HG02642 (cell line): ENCODE measurements around the gene TXNL4B.

Experiments
- ATAC-seq: cut with Tn5 transposase; IDR thresholded peaks from one replicate; pipeline ENCODE4 v1.9.1; 2021; ENCODE audit warnings: mild to moderate bottlenecking; ENCODE audit not compliant: unreplicated experiment, poor library complexity

TXNL4B gene

GRCh38 chr16:72112906-72113615 lies 19.6 kb upstream of the TXNL4B start:
- no peak for ATAC-seq

- no peak for ATAC-seq
These were observed 19.0 kb upstream of the TXNL4B start for GRCh38 chr16:72112452-72112792.

GRCh38 chr16:72111657-72112451 lies 18.4 kb upstream of the TXNL4B start:
- no peak for ATAC-seq

GRCh38 chr16:72110662-72111615 lies 17.5 kb upstream of the TXNL4B start:
- ATAC-seq = no peak

GRCh38 chr16:72109966-72110530 lies 16.6 kb upstream of the TXNL4B start:
- ATAC-seq = no peak

- ATAC-seq = no peak
These were observed 15.9 kb upstream of the TXNL4B start for GRCh38 chr16:72109300-72109699.

GRCh38 chr16:72108353-72109102 lies 15.1 kb upstream of the TXNL4B start:
- ATAC-seq = no peak

GRCh38 chr16:72107371-72107770 lies 14.0 kb upstream of the TXNL4B start:
- no peak for ATAC-seq

GRCh38 chr16:72105978-72106377 lies 12.6 kb upstream of the TXNL4B start:
- ATAC-seq = no peak

GRCh38 chr16:72104905-72105304 lies 11.5 kb upstream of the TXNL4B start:
- ATAC-seq = no peak

- ATAC-seq = no peak
These were observed 7.8 kb upstream of the TXNL4B start for GRCh38 chr16:72101195-72101594.

GRCh38 chr16:72099377-72099818 lies 6.0 kb upstream of the TXNL4B start:
- peak; percentile 85 for ATAC-seq

GRCh38 chr16:72098936-72099335 lies 5.5 kb upstream of the TXNL4B start:
- no peak for ATAC-seq

- no peak for ATAC-seq
These were observed 818 bp upstream of the TXNL4B start for GRCh38 chr16:72094266-72094610.

- no peak for ATAC-seq
These were observed 480 bp downstream of the TXNL4B start for GRCh38 chr16:72092832-72093447.

- no peak for ATAC-seq
These were observed 2.2 kb downstream of the TXNL4B start for GRCh38 chr16:72091217-72091616.

GRCh38 chr16:72085002-72085401 lies 8.4 kb downstream of the TXNL4B start:
- ATAC-seq = no peak

GRCh38 chr16:72084445-72084844 lies 9.0 kb downstream of the TXNL4B start:
- ATAC-seq = no peak

- ATAC-seq = no peak
These were observed 9.5 kb downstream of the TXNL4B start for GRCh38 chr16:72083778-72084404.
